HG02678 (cell line): ENCODE data around the gene ZNF749.
A peak's percentile ranks its signal among the peaks of the same experiment; 100 is the strongest.
"Not testable (repeated sequence)": the region's sequence is repeated elsewhere in the genome, so short reads cannot be mapped to it uniquely, and the experiment has no call there.

ENCODE experiments used
- ATAC-seq: cut with Tn5 transposase; IDR thresholded peaks from one replicate; pipeline ENCODE4 v1.9.1; 2021; ENCODE audit warnings: mild to moderate bottlenecking, moderate library complexity; ENCODE audit not compliant: unreplicated experiment

ZNF749 gene

DNA sequence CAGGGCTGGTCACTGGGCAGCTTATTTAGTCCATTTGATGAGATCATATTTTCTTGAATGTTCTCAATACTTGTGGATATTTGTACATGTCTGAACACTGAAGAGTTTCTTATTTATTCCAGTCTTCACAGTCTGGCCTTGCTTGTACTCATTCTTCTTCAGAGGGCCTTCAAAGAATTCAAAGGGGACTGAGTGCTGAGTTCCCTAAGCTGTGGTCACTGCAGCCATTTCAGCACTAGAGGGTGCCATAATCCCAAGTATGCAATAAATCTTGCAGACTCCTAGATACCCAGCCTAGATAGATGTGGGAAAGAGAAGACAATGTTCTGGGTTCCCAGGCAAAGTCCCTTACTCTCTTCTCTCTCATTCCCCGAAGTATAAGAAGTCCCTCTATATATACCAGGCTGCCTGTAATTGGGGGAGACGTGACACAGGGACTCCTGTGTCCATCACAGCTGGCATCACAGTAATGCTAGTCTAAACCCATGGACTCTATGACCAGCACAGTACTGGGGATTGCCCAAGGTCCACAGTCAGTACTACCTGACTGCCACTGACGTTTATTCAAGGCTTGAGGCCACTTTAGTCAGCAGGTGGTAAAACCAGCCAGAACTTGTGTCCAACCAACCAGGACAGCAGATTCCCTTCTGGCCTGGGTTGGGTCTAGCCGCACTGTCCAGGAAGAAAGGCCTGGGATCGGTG is 30.7 kb downstream of the ZNF749 start:
- no peak for ATAC-seq

DNA sequence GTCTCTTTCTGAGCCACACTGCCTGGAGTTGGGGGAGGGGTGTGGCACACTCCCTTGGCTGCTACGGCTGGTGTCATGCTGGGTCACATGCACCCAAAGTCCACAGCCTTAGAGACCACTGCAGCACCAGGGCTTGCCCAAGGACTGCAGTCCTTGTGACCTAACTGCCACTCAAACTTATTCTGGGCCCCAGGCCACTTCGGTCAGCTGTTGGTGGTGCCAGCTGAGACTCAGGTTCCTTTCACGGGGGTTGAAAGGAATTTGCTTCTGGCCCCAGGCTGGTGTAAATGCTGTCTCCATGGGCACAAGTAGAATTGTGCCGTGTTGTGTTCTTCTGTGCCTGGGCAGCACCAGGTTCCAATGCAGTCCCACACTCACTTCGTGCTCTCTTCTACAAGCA is 31.4 kb downstream of the ZNF749 start:
- ATAC-seq, result no peak

DNA sequence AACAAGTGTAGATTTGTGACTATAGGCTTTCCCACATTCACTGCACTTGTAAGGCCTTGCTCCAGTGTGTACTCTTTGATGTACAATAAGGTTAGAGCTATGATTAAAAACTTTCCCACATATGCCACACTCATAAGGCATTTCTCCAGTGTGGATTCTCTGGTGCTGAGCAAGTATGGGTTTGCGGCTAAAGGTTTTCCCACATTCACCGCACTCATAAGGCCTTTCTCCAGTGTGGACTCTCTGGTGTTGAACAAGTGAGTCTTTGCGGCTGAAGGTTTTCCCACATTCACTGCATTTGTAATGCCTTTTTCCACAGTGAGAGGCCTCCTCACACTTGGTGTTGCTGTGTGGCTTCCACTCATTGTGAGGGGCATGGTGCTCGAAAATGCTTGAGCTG is 38.5 kb downstream of the ZNF749 start:
- ATAC-seq, result no peak

DNA sequence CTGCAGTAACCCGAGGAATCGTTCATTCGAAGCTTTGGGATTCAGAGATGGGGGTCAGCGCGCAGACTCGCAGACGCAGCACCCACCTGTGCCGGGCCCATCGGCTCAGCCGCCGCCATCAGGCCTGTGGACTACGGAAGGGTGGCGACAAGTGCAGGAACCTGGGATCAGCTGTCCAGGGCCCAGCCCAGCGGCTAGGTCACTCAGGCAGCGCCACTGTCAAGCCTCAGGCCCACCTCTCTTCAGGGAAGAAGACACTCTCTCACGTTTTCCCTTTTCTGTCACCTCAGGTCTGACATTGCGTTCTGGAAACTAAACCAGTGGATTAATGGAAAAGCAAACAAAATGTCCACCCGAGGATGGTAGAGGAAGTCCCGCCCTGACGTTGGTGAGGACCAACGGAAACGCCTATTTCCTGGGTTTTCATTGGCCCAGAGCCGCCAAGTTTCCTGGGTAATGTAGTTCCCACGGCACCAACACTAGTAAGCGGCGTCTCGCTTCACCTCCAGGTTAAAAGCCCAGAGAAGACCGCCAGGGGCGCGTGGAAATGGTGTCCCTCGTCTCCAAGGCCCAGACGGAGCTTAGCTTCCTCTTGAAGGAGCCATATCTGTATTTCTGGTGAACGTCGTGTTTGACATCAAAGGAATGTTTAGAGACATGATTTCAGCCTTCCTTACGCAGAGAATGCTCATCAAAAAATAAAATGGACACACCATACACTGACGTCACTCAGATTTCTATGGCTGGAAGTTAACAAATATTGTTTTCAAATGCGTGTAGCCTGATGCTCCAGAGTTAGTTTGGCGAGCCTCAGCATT is 42.3 kb downstream of the ZNF749 start, which contains the start of gene ZNF772:
ZNF772 (minus strand) TSS at position 376 of the 818 bp plus-strand sequence; CDS start at position 119, 257 bp downstream.
- peak; percentile 99 for ATAC-seq

GRCh38 chr19:57487477-57488298 is 52.6 kb downstream of the ZNF749 start, which contains the start of gene ZNF419:
Gene ZNF419, plus strand, starts transcription at chr19:57487750. Its CDS starts 201 bp downstream, at chr19:57487951.
- peak; percentile 99 for ATAC-seq

DNA sequence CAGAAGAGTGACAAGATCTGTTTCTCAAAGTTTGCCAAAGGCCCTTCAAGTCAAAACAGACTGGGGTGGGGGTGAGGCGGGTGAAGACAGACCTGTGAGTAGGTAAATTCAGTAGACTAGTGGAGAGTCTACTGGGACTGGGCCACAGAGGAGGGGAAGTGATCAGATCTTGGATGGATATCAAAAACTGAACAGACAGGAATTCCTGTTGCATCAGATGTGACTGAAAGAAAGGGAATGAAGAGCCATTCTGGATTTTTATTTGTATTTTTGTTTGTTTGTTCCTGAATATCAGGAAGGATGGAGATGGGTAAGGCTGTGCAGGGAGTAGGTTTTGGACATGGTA is 53.1 kb downstream of the ZNF749 start:
- not testable (repeated sequence) for ATAC-seq
